Activated effector memory CD4-positive, alpha-beta T cell treated with Interleukin-2 at 50 U/mL for 16 hours (primary cell): ENCODE results near the gene NSMCE1.

ENCODE experiments used
- DNase-seq: peaks from one replicate; pipeline ENCODE4 v3.0.0-alpha.2; 2020

NSMCE1 gene

GRCh38 chr16:27242398-27242797 lies 26.2 kb downstream of the NSMCE1 start:
- no peak for DNase-seq

GRCh38 chr16:27241658-27242057 lies 26.9 kb downstream of the NSMCE1 start:
- DNase-seq: no peak

DNA sequence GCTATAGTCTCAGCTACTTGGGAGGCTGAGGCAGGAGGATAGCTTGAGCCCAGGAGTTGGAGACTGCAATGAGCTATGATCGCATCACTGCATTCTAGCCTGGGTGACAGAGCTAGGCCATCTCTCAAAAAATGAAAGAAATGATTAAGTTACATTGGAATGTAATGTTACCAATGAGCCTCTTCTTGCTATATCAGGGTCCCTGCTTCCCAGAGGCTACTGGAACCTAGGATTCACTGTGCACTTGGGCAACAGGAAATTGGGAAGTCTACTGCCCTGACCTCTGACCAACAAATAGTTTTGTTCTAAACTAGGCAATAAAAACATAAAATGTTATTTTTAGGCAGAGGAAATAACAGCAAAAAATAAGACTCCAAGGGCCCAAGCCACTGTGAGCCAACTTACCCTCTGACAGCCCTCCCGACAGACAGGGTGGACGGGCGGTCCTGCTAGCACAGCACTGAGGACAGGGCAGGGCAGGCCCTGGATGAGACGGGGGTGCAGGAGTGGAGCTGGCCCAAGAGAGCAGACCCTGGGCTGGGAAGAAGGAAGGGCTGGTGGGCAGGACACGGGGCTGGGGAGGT lies 27.5 kb downstream of the NSMCE1 start:
- DNase-seq: no peak

- no peak for DNase-seq
Observed at GRCh38 chr16:27239906-27240655, 28.5 kb downstream of the NSMCE1 start.

DNA sequence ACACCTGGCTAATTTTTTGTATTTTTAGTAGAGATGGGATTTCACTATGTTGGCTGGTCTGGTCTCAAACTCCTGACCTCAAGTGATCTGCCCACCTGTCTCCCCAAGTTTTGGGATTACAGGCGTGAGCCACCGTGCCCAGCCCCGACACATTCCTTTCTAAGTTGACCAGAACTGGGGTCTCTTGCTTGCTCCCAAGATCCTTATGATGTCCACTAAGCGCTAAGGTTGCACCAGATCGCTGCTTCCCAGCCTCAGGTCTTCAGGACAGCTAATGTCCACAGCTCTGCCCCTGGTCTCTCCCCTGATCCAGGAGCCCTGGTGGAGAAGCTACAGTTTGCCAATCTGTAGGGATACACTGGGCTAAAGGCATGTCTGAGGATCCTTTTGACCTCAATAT lies 29.5 kb downstream of the NSMCE1 start:
- no peak for DNase-seq

DNA sequence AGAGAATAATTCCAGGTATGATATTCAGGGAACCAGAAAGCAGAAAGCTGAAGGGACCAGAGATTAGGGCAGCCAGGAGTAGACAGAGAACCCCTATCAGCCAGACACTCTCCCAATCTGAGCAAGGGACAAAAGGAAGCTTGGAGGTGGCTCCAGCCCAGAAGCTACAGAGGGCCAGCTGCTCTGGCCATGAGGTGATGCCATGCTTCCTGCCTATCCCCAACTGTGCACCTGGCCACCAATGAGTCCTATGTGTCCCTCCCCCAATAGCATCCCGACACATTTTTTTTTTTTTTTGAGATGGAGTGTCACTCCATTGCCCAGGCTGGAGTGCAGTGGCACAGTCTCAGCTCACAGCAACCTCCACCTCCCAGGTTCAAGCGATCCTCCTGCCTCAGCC lies 30.0 kb downstream of the NSMCE1 start:
- DNase-seq: no peak

- no peak for DNase-seq
Observed at GRCh38 chr16:27238016-27238587, 30.5 kb downstream of the NSMCE1 start.

GRCh38 chr16:27237219-27238015 lies 31.2 kb downstream of the NSMCE1 start:
- DNase-seq: peak; percentile 55

- no peak for DNase-seq
Observed at GRCh38 chr16:27236635-27237218, 31.8 kb downstream of the NSMCE1 start.

GRCh38 chr16:27235938-27236245 lies 32.7 kb downstream of the NSMCE1 start:
- DNase-seq: no peak

DNA sequence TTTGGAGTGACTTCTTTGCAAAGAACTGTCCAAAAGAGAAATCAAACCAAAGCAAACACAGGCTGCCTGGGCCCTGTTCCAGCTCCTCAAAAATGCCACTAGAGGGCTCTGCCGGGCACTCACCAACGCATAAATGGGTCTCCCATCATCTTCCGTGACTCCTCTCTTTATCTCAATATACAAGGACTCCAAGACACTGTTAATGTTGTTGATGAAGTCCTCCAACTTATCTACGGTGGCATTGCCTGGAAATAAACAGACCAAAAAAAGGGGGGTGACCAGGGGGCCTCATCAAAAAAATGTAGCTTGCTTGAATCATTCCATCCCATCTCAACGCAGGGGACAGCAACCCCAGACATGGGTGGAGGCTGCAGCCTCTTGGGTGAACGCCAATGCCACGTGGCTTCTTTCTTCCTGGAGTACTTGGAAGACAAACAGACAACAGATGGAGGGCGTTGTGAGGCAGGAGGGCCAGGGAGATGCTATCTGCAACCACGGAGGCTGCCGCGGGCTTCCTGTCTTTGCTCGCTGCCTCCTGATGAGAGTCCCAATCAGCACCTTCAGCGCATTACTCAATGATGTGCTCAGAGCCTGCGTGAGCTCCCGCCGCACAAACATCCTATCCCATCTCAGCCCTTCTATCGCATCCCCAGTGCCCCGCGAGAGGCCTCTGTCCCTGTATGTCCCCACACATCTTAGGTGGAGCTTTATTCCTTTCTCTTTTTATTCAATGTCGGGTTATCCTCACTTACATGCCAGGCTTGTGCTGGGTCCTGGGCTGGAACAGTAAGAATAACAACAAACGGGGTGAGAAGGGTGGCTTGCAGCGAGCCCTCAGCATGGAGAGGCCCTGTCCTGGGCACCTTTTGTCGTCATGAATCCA lies 33.3 kb downstream of the NSMCE1 start:
- DNase-seq: peak; percentile 91

DNA sequence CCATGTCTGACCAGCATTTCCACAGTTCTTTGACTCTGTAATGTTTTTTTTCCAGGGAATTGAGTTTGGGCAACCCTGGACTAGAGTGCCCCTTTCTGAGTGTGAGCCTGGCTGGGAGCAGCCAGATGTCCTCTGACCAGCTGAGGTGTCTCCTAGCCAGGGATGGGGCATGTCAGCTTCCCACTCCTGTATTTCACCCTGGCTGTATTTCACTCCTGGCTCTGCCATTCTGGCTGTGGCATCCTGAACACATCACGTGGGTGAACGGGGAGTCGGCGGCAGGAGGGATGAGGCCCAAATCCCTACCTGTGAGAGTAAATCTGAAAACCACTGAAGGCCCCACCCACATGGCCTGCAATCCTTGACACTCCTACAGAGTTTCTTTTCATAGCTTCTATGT lies 34.0 kb downstream of the NSMCE1 start:
- DNase-seq: no peak

- no peak for DNase-seq
Observed at GRCh38 chr16:27234171-27234570, 34.4 kb downstream of the NSMCE1 start.

GRCh38 chr16:27233731-27234130 lies 34.8 kb downstream of the NSMCE1 start:
- no peak for DNase-seq

- DNase-seq: no peak
Observed at GRCh38 chr16:27232901-27233625, 35.5 kb downstream of the NSMCE1 start.

- DNase-seq: no peak
Observed at GRCh38 chr16:27232061-27232900, 36.3 kb downstream of the NSMCE1 start.

DNA sequence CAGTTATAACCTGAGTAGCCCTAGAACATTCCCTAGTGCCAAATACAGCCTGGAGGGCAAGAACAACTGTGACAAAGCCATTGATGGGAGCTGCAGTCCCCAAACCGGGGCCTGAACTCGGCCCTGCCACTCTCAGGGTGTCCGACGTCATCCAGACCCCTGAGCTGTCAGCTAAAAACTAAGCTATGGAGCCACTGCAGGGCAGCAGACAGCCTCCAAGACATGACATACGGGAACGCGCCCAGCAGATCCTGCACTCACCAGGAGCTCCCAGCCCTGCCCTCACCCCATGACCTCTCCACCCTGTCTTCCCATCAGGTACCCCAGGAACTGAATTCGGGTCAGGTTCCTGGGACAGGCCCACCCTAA lies 36.9 kb downstream of the NSMCE1 start:
- DNase-seq: no peak

GRCh38 chr16:27230562-27231001 lies 38.0 kb downstream of the NSMCE1 start:
- DNase-seq: peak; percentile 84

- DNase-seq: no peak
Observed at GRCh38 chr16:27229891-27230470, 38.6 kb downstream of the NSMCE1 start.
